Endodermal cell (in vitro differentiated cells): ENCODE data around the gene CCDC183. TPM values are rescaled to one million over a fixed set of nuclear protein-coding genes. Genes with fewer than 3 reads are reported as not detected.

ENCODE experiments used
- DNase-seq: peaks from one replicate; pipeline ENCODE4 v3.0.0-alpha.2; 2017
- H3K27ac ChIP-seq: 2 replicates; pipeline ENCODE4 v1.5.1; 2013; ENCODE audit warnings: mild to moderate bottlenecking, low read depth, low read length, moderate library complexity
- H3K27me3 ChIP-seq: 2 replicates; pipeline ENCODE4 v1.6.1; 2013; ENCODE audit warnings: mild to moderate bottlenecking, low read length, moderate library complexity; ENCODE audit not compliant: insufficient read depth, control insufficient read depth, poor library complexity, severe bottlenecking
- H3K36me3 ChIP-seq: 2 replicates; pipeline ENCODE4 v1.7.0; 2013; ENCODE audit warnings: mild to moderate bottlenecking, low read length, moderate library complexity; ENCODE audit not compliant: control insufficient read depth, insufficient read depth
- H3K4me1 ChIP-seq: one replicate; pipeline ENCODE4 v1.7.0; 2013; ENCODE audit warnings: low read length; ENCODE audit not compliant: control insufficient read depth, insufficient read depth
- H3K4me3 ChIP-seq: 2 replicates; pipeline ENCODE4 v1.5.1; 2013; ENCODE audit warnings: mild to moderate bottlenecking, low read length, moderate library complexity
- H3K9ac ChIP-seq: 2 replicates; pipeline ENCODE4 v1.6.1; 2013; ENCODE audit warnings: mild to moderate bottlenecking, low read length, moderate library complexity; ENCODE audit not compliant: poor library complexity, severe bottlenecking; ENCODE audit errors: extremely low read depth
- H3K9me3 ChIP-seq: 2 replicates; pipeline ENCODE4 v1.6.1; 2013; ENCODE audit warnings: mild to moderate bottlenecking, low read length, moderate library complexity; ENCODE audit not compliant: control insufficient read depth
- H3K27ac Mint-ChIP-seq: 2 replicates; pipeline ENCODE4 v1.8.0; 2020; ENCODE audit warnings: mixed read lengths
- H3K27me3 Mint-ChIP-seq: 2 replicates; pipeline ENCODE4 v1.8.0; 2021; ENCODE audit warnings: mild to moderate bottlenecking, mixed read lengths; ENCODE audit not compliant: insufficient read depth
- H3K36me3 Mint-ChIP-seq: 2 replicates; pipeline ENCODE4 v1.8.0; 2020; ENCODE audit warnings: low read depth, mixed read lengths
- H3K4me1 Mint-ChIP-seq: 2 replicates; pipeline ENCODE4 v1.8.0; 2020; ENCODE audit warnings: mixed read lengths
- H3K4me3 Mint-ChIP-seq: 2 replicates; pipeline ENCODE4 v1.8.0; 2020; ENCODE audit warnings: mild to moderate bottlenecking, moderate library complexity, mixed read lengths
- H3K9me3 Mint-ChIP-seq: 2 replicates; pipeline ENCODE4 v1.8.0; 2020; ENCODE audit warnings: mild to moderate bottlenecking, mixed read lengths
- CTCF ChIP-seq: fragments of 200-600 bp; sonication (generic); conservative IDR thresholded peaks from 2 replicates; pipeline ENCODE4 v1.5.0; 2021; ENCODE audit warnings: antibody characterized with exemption, mild to moderate bottlenecking
- WGBS, 2 experiments: methylation state at CpG; one replicate each; pipeline versions ENCODE4 v1.1.5 to v1.1.7; 2013; ENCODE audit warnings: missing lambda C conversion rate in 2 of 2, mixed read lengths in 1 of 2; ENCODE audit not compliant: insufficient coverage in 1 of 2, insufficient read length in 1 of 2; 5-methylcytosine and 5-hydroxymethylcytosine counted together
- total RNA-seq, 2 donors: library from RNA; stranded (reverse); fragmentation: NEBNext Ultra II Directional in 1 of 2; extraction: Animal tissue kit (Norgen Biotek cat#: 25700) in 1 of 2; gene quantifications; 2 replicates in 1 of 2; 3 replicates in 1 of 2; pipeline ENCODE4 v1.2.1, GENCODE V29; 2021

Gene CCDC183
- total RNA-seq, 2 donors from 2014 or later: 10.9 to 13.4 TPM

GRCh38 chr9:136855461-136856078 lies 59.4 kb downstream of the CCDC183 start:
- peak; percentile 51 for DNase-seq
- Mint-ChIP-seq H3K36me3 (no peaks in the 10 kb centered on the region), H3K4me3 (no peak overlapping the region), H3K27me3 (no peaks in the 10 kb centered on the region), H3K9me3 (no peaks in the 10 kb centered on the region), H3K27ac (no peak overlapping the region), H3K4me1 (no peaks in the 10 kb centered on the region)
- 94% methylated on average over 14 to 26 of the region's 26 CpGs for WGBS, 2 experiments
- Histone ChIP-seq H3K4me1 (no peaks in the 10 kb centered on the region), H3K4me3 (no peak overlapping the region), H3K9me3 (no peaks in the 10 kb centered on the region), H3K36me3 (peaks cover 10% of the 10 kb centered on the region), H3K27ac (no peak overlapping the region), H3K27me3 (no peaks in the 10 kb centered on the region), H3K9ac (no peak overlapping the region)
- TF ChIP-seq CTCF: no peak

GRCh38 chr9:136856079-136856476 lies 59.9 kb downstream of the CCDC183 start:
- TF ChIP-seq CTCF: no peak
- Histone ChIP-seq H3K27me3 (no peaks in the 10 kb centered on the region), H3K4me3 (no peak overlapping the region), H3K36me3 (peaks cover 5% of the 10 kb centered on the region), H3K27ac (no peak overlapping the region), H3K4me1 (no peaks in the 10 kb centered on the region), H3K9me3 (no peaks in the 10 kb centered on the region), H3K9ac (no peak overlapping the region)
- WGBS, 2 experiments: 91 to 97% methylated on average over 6 to 15 of the region's 15 CpGs
- Mint-ChIP-seq H3K27me3 (no peaks in the 10 kb centered on the region), H3K27ac (no peak overlapping the region), H3K4me3 (no peak overlapping the region), H3K9me3 (no peaks in the 10 kb centered on the region), H3K4me1 (no peaks in the 10 kb centered on the region), H3K36me3 (no peaks in the 10 kb centered on the region)
- DNase-seq: peak; percentile 41

GRCh38 chr9:136856541-136857141 lies 60.5 kb downstream of the CCDC183 start:
- peak; percentile 48 for DNase-seq
- Mint-ChIP-seq H3K9me3 (no peaks in the 10 kb centered on the region), H3K36me3 (peaks cover under 1% of the 10 kb centered on the region), H3K27me3 (no peaks in the 10 kb centered on the region), H3K4me1 (no peaks in the 10 kb centered on the region), H3K4me3 (no peak overlapping the region), H3K27ac (no peak overlapping the region)
- Histone ChIP-seq H3K4me1 (no peaks in the 10 kb centered on the region), H3K27ac (no peak overlapping the region), H3K4me3 (no peak overlapping the region), H3K27me3 (no peaks in the 10 kb centered on the region), H3K9me3 (no peaks in the 10 kb centered on the region), H3K36me3 (peaks cover 6% of the 10 kb centered on the region), H3K9ac (no peak overlapping the region)
- 90 to 98% methylated on average over 9 to 13 of the region's 14 CpGs for WGBS, 2 experiments
- TF ChIP-seq CTCF: peak; percentile 44
